Posterior vena cava (tissue), 2 donors: ENCODE measurements around the gene MRTFA. TPM values are rescaled to one million over a fixed set of nuclear protein-coding genes. Genes with fewer than 3 reads are reported as not detected.
"Not testable (repeated sequence)": the region's sequence is repeated elsewhere in the genome, so short reads cannot be mapped to it uniquely, and the experiment has no call there.

ENCODE experiments used
- DNase-seq: peaks from one replicate; pipeline ENCODE4 v3.0.0-alpha.2; 2020; ENCODE audit warnings: low spot score
- intact Hi-C, 2 donors: fragments of 100-400 bp; cut with DNase I; formaldehyde crosslinking; loops; one replicate each; pipeline versions ENCODE4 v1.14.1 to v1.14.2; 2022 to 2023
- total RNA-seq, 2 donors: library from RNA; stranded (reverse); fragmentation: NEBNext Ultra II Directional; extraction: Animal tissue kit (Norgen Biotek cat#: 25700); gene quantifications; one replicate each; pipeline ENCODE4 v1.2.1, GENCODE V29; 2021
- donor health status: DM: yes; HTN: yes; CAD: no.
- donor health status: DM: yes; HTN: yes; CAD: no.

Gene MRTFA
- total RNA-seq, 2 donors from 2014 or later: 72.8 to 76.5 TPM

- intact Hi-C loops: no loop called here
- no peak for DNase-seq
Measured at GRCh38 chr22:40517631-40518030, 118.9 kb downstream of the MRTFA start.

- no peak for DNase-seq
- intact Hi-C loops: no loop called here
Measured at GRCh38 chr22:40516416-40516815, 120.1 kb downstream of the MRTFA start.

GRCh38 chr22:40512426-40513136, 123.9 kb downstream of the MRTFA start:
- intact Hi-C loops: no loop called here
- DNase-seq: no peak

GRCh38 chr22:40511604-40512003, 124.9 kb downstream of the MRTFA start:
- intact Hi-C loops: no loop called here
- DNase-seq: no peak

GRCh38 chr22:40510631-40511364, 125.7 kb downstream of the MRTFA start:
- DNase-seq: no peak
- intact Hi-C loops: no loop called here

GRCh38 chr22:40509401-40510134, 127.0 kb downstream of the MRTFA start:
- intact Hi-C loops: no loop called here

GRCh38 chr22:40508046-40508445, 128.5 kb downstream of the MRTFA start:
- DNase-seq, intact Hi-C loops: not testable (repeated sequence)

More at GRCh38 chr22:40509401-40510134, 127.0 kb downstream of the MRTFA start:
- DNase-seq: no peak

- intact Hi-C loops: no loop called here
- DNase-seq: no peak
Measured at GRCh38 chr22:40507491-40507890, 129.0 kb downstream of the MRTFA start.

- no peak for DNase-seq
- intact Hi-C loops: no loop called here
Measured at GRCh38 chr22:40506762-40507161, 129.8 kb downstream of the MRTFA start.

GRCh38 chr22:40504285-40505249, 132.0 kb downstream of the MRTFA start:
- no peak for DNase-seq
- intact Hi-C loops: no loop called here

- intact Hi-C loops: no loop called here
- DNase-seq: no peak
Measured at GRCh38 chr22:40502919-40503318, 133.6 kb downstream of the MRTFA start.

- intact Hi-C loops, DNase-seq: not testable (repeated sequence)
Measured at GRCh38 chr22:40500465-40500786, 136.1 kb downstream of the MRTFA start.

- DNase-seq: no peak
- intact Hi-C loops: no loop called here
Measured at GRCh38 chr22:40499209-40499623, 137.3 kb downstream of the MRTFA start.

- intact Hi-C loops: no loop called here
- DNase-seq: no peak
Measured at GRCh38 chr22:40498420-40499208, 137.9 kb downstream of the MRTFA start.

- intact Hi-C loops: no loop called here
Measured at GRCh38 chr22:40493441-40493840, 143.1 kb downstream of the MRTFA start.

GRCh38 chr22:40491990-40492631, 144.4 kb downstream of the MRTFA start:
- intact Hi-C loops: no loop called here
- DNase-seq: no peak

More at GRCh38 chr22:40493441-40493840, 143.1 kb downstream of the MRTFA start:
- no peak for DNase-seq

- DNase-seq: no peak
- intact Hi-C loops: loop anchor here in 1 of 2 donors (5.0 kb wide), 1 partner anchor 40 kb away; no protein-coding TSS in a partner anchor
Measured at GRCh38 chr22:40487663-40488249, 148.8 kb downstream of the MRTFA start.
